Measurements from ENCODE around the gene C4orf50. TPM values are rescaled to one million over a fixed set of nuclear protein-coding genes. Genes with fewer than 3 reads are reported as not detected.

Gene C4orf50
- total RNA-seq, 1 donor from 2014 or later, result 0.12 TPM

GRCh38 chr4:5926598-5926997 lies 91.6 kb downstream of the C4orf50 start:
- H3K36me3 ChIP-seq, result no peaks in the 10 kb centered on the region
- H3K27me3 ChIP-seq, result peaks cover 5% of the 10 kb centered on the region
- intact Hi-C loops (cut with DNase I), result no loop called here
- H3K4me3 ChIP-seq, result no peak overlapping the region
- H3K4me1 ChIP-seq, result no peaks in the 10 kb centered on the region
- ATAC-seq, result no peak
- no peak for DNase-seq
- no peak for TF ChIP-seq CTCF (IDR thresholded peaks at IDR 0.05)
- H3K27ac ChIP-seq, result no peak overlapping the region
- no peaks in the 10 kb centered on the region for H3K9me3 ChIP-seq

- no peaks in the 10 kb centered on the region for H3K9me3 ChIP-seq
- no peak for ATAC-seq
- peaks cover 3% of the 10 kb centered on the region for H3K27me3 ChIP-seq
- TF ChIP-seq CTCF (IDR thresholded peaks at IDR 0.05), result no peak
- H3K4me1 ChIP-seq, result no peaks in the 10 kb centered on the region
- no peaks in the 10 kb centered on the region for H3K36me3 ChIP-seq
- no peak overlapping the region for H3K27ac ChIP-seq
- H3K4me3 ChIP-seq, result no peak overlapping the region
- intact Hi-C loops (cut with DNase I), result no loop called here
- no peak for DNase-seq
Measured at GRCh38 chr4:5925419-5926200, 92.6 kb downstream of the C4orf50 start.

GRCh38 chr4:5924461-5925125 lies 93.6 kb downstream of the C4orf50 start:
- intact Hi-C loops (cut with DNase I), result no loop called here
- DNase-seq (no peak), ATAC-seq (no peak)
- H3K27ac ChIP-seq, result no peak overlapping the region
- H3K4me1 ChIP-seq, result no peaks in the 10 kb centered on the region
- H3K36me3 ChIP-seq, result no peaks in the 10 kb centered on the region
- H3K4me3 ChIP-seq, result no peak overlapping the region
- H3K9me3 ChIP-seq, result no peaks in the 10 kb centered on the region
- H3K27me3 ChIP-seq, result no peaks in the 10 kb centered on the region
- TF ChIP-seq CTCF (IDR thresholded peaks at IDR 0.05), result no peak

GRCh38 chr4:5923376-5923775 lies 94.9 kb downstream of the C4orf50 start:
- Histone ChIP-seq H3K4me1 (no peaks in the 10 kb centered on the region), H3K36me3 (no peaks in the 10 kb centered on the region), H3K9me3 (no peaks in the 10 kb centered on the region), H3K27ac (no peak overlapping the region), H3K4me3 (no peak overlapping the region), H3K27me3 (peaks cover 4% of the 10 kb centered on the region)
- DNase-seq (no peak), ATAC-seq (no peak)
- TF ChIP-seq CTCF (IDR thresholded peaks at IDR 0.05), result no peak
- intact Hi-C loops (cut with DNase I), result no loop called here

- Histone ChIP-seq H3K4me3 (no peak overlapping the region), H3K9me3 (no peaks in the 10 kb centered on the region), H3K4me1 (no peaks in the 10 kb centered on the region), H3K27ac (no peak overlapping the region), H3K27me3 (peaks cover 8% of the 10 kb centered on the region), H3K36me3 (no peaks in the 10 kb centered on the region)
- DNase-seq, result no peak
- no peak for TF ChIP-seq CTCF (IDR thresholded peaks at IDR 0.05)
- no peak for ATAC-seq
- intact Hi-C loops (cut with DNase I), result no loop called here
Measured at GRCh38 chr4:5922556-5922955, 95.7 kb downstream of the C4orf50 start.

Data from upper lobe of right lung (tissue), 1 donor.